ENCODE measurements around the gene IFITM1.

GRCh38 chr11:315051-315481, 1.2 kb downstream of the IFITM1 start:
- TF ChIP-seq CTCF (conservative IDR thresholded peaks at IDR 0.05 in 1 of 2, IDR thresholded peaks at IDR 0.05 in 1 of 2; ENCODE audit: low read depth in 1 of 2, low read length in 2 of 2) (no peak), EZH2 (IDR thresholded peaks at IDR 0.05; ENCODE audit: low read length, missing control alignments) (no peak)

All from fibroblast of lung (primary cell).